ENCODE results near the gene ARHGAP44.

ARHGAP44 gene

DNA sequence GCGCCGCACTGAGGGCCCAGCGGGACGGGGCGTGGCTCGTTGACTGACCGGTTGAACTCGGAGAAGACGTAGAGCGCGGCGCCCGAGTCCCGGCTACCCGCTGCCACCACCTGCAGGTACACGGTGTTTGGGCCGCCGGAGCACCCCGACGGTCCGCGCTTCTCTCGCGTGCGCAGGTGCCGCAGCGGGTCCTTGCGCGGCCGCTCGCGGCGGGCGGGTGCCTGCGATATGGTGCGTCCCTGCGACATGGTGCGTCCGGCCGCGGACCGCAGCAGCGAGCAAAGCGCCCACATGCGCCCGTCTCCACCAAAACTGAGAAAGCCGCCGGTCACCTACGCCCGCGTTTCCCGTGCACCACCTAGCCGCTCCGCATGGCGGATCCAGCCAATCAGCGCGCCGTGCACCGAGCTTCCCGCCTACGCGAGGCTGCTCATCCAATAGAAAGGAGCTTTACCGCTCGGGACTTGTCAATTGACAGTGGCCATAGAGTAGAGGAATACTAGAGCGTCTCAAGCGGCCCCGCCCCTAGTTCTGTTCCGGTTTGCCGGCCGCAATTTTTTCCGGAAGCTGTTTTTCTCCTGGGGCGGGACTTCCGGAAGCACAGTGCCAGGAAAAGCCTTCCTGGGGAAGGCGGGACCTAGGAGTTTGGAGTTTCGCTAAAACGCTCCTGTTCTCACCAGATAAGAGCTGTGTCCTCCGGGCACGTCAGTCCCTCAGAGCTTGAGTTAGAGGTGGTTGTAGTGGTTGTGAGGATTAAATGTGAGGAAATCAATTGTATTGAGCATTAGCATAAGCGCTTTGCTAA, 228.6 kb downstream of the ARHGAP44 start, which contains the start of gene ELAC2:
TSS of gene ELAC2 (minus strand) at position 373 of the 805 bp plus-strand sequence. CDS start at position 293, 80 bp downstream.
- peak; percentile 89 to 90 for DNase-seq (ENCODE audit: extremely low read depth in 1 of 2, low read depth in 1 of 2)

DNA sequence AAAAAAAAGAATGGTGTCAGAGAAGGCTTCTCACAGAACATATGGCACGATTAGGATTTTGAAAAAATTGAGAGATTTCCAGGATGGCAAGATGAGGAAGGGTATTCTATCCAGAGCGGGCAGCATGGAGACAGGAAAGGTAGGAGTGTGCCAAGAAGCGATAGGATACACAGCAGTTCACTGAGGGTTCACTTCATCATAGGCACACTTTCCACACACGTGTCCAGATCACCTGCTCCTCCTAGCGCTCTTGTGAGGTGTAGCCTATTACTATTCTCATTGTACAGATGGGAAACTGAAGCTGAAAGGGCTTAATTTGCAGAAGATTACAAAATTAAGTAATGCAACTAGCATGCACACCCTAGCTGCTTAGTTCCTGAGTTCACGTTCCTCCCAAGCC, 234.7 kb downstream of the ARHGAP44 start:
- no peak for DNase-seq (ENCODE audit: extremely low read depth in 1 of 2, low read depth in 1 of 2)

DNA sequence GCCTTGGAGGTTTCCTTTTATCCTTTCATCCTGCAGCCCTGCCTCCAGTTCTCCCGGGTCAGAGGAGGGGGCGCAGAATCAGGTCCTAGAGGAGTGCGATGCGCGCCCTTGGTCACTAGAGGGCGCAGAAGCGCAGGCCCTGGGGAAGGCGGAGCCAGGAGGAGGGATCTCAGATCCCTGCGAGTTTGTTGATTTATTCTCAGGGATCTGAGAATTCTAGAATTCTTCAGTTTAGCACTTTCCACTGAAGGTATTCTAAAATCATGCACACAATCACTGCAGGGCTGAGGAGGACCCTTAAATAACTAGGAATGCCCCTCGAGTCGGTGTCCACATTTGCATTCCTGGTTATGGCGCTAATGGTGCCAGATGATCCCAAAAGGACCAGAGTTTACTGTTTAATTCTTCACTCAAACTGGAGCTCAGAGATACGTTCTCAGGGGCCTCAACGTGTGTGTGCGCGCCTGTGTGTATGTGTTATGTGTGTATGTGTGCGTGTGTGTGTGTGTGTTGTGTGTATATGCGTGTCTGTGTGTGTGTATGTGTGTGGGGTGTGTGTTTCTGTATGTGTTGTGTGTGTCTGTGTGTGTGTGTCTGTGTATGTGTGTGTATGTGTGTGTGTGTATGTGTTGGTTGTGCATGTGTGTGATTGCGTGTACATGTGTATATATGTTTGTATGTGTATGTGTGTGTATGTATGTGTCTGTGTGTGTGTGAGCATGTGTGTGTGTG, 235.4 kb downstream of the ARHGAP44 start:
- DNase-seq (ENCODE audit: extremely low read depth in 1 of 2, low read depth in 1 of 2): peak; percentile 15 to 51

DNA sequence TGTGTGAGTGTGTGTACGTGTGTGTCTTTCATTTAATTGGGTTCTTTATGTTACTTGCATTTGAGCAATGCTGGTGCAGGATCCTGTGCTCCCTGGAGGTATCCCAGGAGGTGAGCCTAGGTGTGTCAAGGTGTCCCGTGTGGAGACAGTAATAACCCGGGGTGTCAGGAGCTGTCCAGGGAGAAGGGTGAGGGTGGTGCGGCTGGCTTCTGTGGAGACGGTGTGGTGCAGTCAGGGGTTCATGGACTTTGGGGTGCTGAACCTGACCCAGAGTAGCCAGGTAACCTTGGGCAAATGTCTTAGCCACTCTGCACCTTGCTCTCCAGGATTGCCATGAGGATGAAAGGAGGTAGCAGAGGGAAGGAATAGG, 235.9 kb downstream of the ARHGAP44 start:
- DNase-seq (ENCODE audit: extremely low read depth in 1 of 2, low read depth in 1 of 2): no peak

GRCh38 chr17:13025687-13026086, 236.4 kb downstream of the ARHGAP44 start:
- no peak for DNase-seq (ENCODE audit: extremely low read depth in 1 of 2, low read depth in 1 of 2)

GRCh38 chr17:13027246-13027645, 237.9 kb downstream of the ARHGAP44 start:
- DNase-seq (ENCODE audit: extremely low read depth in 1 of 2, low read depth in 1 of 2): no peak

- DNase-seq (ENCODE audit: extremely low read depth in 1 of 2, low read depth in 1 of 2): no peak
Measured at GRCh38 chr17:13029340-13029739, 240.0 kb downstream of the ARHGAP44 start.

- no peak for DNase-seq (ENCODE audit: extremely low read depth in 1 of 2, low read depth in 1 of 2)
Measured at GRCh38 chr17:13030056-13030455, 240.8 kb downstream of the ARHGAP44 start.

- peak in 1 of 2 donors; percentile 5 for DNase-seq (ENCODE audit: extremely low read depth in 1 of 2, low read depth in 1 of 2)
Measured at GRCh38 chr17:13030459-13031300, 241.4 kb downstream of the ARHGAP44 start.

GRCh38 chr17:13031718-13032350, 242.5 kb downstream of the ARHGAP44 start:
- peak in 1 of 2 donors; percentile 21 for DNase-seq (ENCODE audit: extremely low read depth in 1 of 2, low read depth in 1 of 2)

- no peak for DNase-seq (ENCODE audit: extremely low read depth in 1 of 2, low read depth in 1 of 2)
Measured at GRCh38 chr17:13035420-13035819, 246.1 kb downstream of the ARHGAP44 start.

- DNase-seq (ENCODE audit: extremely low read depth in 1 of 2, low read depth in 1 of 2): no peak
Measured at GRCh38 chr17:13036751-13037150, 247.5 kb downstream of the ARHGAP44 start.

- no peak for DNase-seq (ENCODE audit: extremely low read depth in 1 of 2, low read depth in 1 of 2)
Measured at GRCh38 chr17:13038931-13039665, 249.8 kb downstream of the ARHGAP44 start.
